ENCODE data around the gene WDR75.

DNA sequence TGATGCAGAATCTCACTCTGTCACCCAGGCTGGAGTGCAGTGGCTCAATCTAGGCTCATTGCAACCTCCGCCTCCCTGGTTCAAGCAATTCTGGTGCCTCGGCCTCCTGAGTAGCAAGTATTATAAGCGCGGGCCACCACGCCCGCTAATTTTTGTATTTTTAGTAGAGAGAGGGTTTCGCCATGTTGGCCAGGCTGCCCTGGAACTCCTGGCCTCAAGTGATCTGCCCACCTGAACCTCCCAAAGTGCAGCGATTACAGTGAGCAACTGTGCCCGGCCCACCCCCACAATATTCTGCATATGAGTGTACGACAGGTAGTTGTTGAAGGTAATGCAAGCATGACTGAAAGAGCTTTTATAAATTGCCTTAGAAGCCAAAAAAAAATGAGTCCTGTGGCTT, 1.2 kb downstream of the WDR75 start:
- TF ChIP-seq ZNF274 (IDR thresholded peaks at IDR 0.05; ENCODE audit: low read depth, low read length) (no peak), YY1 (IDR thresholded peaks at IDR 0.05; ENCODE audit: insufficient read depth, insufficient read length) (no peak), SUZ12 (IDR thresholded peaks at IDR 0.05; ENCODE audit: extremely low read depth, insufficient read depth, insufficient read length) (no peak)
